ENCODE measurements around the gene RBM22. TPM values are rescaled to one million over a fixed set of nuclear protein-coding genes. Genes with fewer than 3 reads are reported as not detected.

RBM22 gene
- total RNA-seq, 4 donors from 2014 or later, result 20.8 to 31.3 (median 22.7) TPM

DNA sequence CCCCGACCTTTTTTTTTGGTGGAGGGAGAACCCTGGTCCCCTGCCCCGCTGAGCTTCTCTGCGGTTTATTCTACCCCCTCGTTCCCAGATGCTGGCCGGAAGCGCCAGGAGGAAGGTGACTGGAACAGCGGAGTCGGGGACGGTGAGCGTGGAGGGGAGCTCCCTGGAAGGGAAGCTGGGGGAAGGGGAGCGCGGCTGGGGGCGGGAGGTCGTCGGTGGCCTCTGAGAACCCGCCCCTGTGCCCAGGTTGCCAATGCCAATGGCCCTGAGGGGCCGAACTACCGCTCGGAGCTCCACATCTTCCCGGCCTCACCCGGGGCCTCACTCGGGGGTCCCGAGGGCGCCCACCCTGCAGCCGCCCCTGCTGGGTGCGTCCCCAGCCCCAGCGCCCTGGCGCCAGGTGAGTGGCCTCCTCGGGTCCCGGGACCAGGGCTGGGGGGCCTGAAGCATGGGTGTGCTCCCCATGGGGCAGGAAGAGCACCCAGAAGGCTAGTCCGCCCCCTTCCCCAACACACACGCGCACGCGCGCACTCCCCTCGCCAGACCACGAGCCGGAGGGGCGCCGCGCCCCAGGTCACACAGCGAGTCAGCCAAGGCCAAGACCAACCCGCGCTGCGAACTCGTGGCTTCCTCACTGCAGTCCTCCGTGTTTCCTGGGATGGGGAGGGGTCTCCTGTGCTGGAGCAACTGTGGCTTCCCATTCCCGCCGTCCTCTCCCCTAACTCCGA is 29.2 kb downstream of the RBM22 start:
- Histone ChIP-seq H3K4me3 (peak overlapping the region; percentile 54 to 69 (median 58)), H3K9me3 (no peaks in the 10 kb centered on the region), H3K36me3 (no peaks in the 10 kb centered on the region), H3K4me1 (peaks cover 26 to 35% (median 34%) of the 10 kb centered on the region in 4 donors), H3K27me3 (peaks cover 0 to 18% (median 9%) of the 10 kb centered on the region in 4 donors), H3K27ac (replicated peaks in 1 of 4) (peak overlapping the region in 2 of 4 donors; percentile 30 to 43)
- TF ChIP-seq POLR2A (IDR thresholded peaks at IDR 0.05; ENCODE audit: low read depth), result no peak
- TF ChIP-seq EP300 (IDR thresholded peaks at IDR 0.05), result no peak
- TF ChIP-seq POLR2AphosphoS5 (IDR thresholded peaks at IDR 0.05), result no peak
- TF ChIP-seq, protein P1, sequence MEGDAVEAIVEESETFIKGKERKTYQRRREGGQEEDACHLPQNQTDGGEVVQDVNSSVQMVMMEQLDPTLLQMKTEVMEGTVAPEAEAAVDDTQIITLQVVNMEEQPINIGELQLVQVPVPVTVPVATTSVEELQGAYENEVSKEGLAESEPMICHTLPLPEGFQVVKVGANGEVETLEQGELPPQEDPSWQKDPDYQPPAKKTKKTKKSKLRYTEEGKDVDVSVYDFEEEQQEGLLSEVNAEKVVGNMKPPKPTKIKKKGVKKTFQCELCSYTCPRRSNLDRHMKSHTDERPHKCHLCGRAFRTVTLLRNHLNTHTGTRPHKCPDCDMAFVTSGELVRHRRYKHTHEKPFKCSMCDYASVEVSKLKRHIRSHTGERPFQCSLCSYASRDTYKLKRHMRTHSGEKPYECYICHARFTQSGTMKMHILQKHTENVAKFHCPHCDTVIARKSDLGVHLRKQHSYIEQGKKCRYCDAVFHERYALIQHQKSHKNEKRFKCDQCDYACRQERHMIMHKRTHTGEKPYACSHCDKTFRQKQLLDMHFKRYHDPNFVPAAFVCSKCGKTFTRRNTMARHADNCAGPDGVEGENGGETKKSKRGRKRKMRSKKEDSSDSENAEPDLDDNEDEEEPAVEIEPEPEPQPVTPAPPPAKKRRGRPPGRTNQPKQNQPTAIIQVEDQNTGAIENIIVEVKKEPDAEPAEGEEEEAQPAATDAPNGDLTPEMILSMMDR (IDR thresholded peaks at IDR 0.05), result no peak
- intact Hi-C loops (cut with DNase I), result no loop called here
- no peak for DNase-seq (ENCODE audit: extremely low spot score)
- 6% methylated on average over 15 of the region's 51 CpGs for WGBS

DNA sequence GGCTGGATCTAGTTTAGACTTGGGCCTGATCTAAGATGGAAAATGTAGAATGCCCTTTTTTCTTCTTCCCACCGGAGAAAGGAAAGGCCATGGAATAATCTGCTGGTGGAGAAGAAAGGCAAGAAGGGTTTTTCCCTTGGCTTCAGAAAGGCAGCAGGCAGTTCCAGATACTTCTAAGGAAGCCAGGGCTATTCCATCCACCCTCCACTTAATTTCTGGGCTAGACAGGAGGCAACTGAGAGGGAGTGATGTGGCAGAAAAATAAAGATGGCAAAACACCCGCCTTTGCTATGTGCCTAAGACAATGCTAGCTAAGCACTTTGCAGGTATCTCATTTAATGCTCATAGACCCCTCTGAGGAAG is 29.9 kb downstream of the RBM22 start:
- no peaks in the 10 kb centered on the region for H3K9me3 ChIP-seq
- H3K4me1 ChIP-seq, result peaks cover 26 to 35% (median 34%) of the 10 kb centered on the region in 4 donors
- no peak for TF ChIP-seq POLR2AphosphoS5 (IDR thresholded peaks at IDR 0.05)
- TF ChIP-seq, protein P1 (IDR thresholded peaks at IDR 0.05), result no peak
- TF ChIP-seq EP300 (IDR thresholded peaks at IDR 0.05), result no peak
- no peak for TF ChIP-seq POLR2A (IDR thresholded peaks at IDR 0.05; ENCODE audit: low read depth)
- intact Hi-C loops (cut with DNase I), result no loop called here
- H3K27ac ChIP-seq (replicated peaks in 1 of 4), result no peak overlapping the region
- 70% methylated on average over 2 of the region's 2 CpGs for WGBS
- no peak overlapping the region for H3K4me3 ChIP-seq
- no peaks in the 10 kb centered on the region for H3K36me3 ChIP-seq
- DNase-seq (ENCODE audit: extremely low spot score), result no peak
- H3K27me3 ChIP-seq, result peaks cover 0 to 18% (median 9%) of the 10 kb centered on the region in 4 donors

DNA sequence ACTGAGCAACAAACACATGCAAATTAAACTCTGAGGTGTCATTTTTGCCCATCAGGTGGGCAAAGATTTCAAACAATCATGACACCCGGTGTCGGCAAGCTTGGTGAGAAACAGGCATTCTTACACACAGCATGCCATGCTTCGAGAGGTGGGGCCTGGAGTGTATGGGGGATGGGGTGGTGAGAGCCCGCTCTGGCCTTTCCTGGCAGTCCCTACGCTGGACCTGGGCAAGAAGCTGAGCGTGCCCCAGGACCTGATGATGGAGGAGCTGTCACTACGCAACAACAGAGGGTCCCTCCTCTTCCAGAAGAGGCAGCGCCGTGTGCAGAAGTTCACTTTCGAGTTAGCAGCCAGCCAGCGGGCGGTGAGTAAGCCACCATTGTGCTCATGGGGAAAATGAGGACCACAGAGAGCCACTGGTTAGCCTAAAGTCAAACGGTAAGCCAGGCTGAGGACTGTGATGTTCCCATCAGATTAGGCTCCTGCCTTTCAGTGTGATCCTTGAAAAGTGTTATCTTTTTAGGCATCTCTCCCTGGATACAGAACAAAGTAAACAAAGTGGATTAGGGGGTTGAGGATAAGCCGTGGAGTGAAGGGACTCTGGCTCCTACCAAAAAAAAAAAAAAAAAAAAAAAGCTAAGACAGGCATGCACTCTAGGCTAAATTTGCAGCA is 30.5 kb downstream of the RBM22 start:
- Histone ChIP-seq H3K9me3 (no peaks in the 10 kb centered on the region), H3K36me3 (no peaks in the 10 kb centered on the region), H3K4me1 (peaks cover 26 to 35% (median 34%) of the 10 kb centered on the region in 4 donors), H3K27me3 (peaks cover 0 to 18% (median 9%) of the 10 kb centered on the region in 4 donors), H3K27ac (replicated peaks in 1 of 4) (no peak overlapping the region), H3K4me3 (no peak overlapping the region)
- intact Hi-C loops (cut with DNase I), result no loop called here
- 91% methylated on average over 12 of the region's 14 CpGs for WGBS
- no peak for TF ChIP-seq POLR2A (IDR thresholded peaks at IDR 0.05; ENCODE audit: low read depth)
- TF ChIP-seq POLR2AphosphoS5 (IDR thresholded peaks at IDR 0.05), result no peak
- no peak for TF ChIP-seq EP300 (IDR thresholded peaks at IDR 0.05)
- TF ChIP-seq, protein P1 (IDR thresholded peaks at IDR 0.05), result no peak
- DNase-seq (ENCODE audit: extremely low spot score), result peak; percentile 53

DNA sequence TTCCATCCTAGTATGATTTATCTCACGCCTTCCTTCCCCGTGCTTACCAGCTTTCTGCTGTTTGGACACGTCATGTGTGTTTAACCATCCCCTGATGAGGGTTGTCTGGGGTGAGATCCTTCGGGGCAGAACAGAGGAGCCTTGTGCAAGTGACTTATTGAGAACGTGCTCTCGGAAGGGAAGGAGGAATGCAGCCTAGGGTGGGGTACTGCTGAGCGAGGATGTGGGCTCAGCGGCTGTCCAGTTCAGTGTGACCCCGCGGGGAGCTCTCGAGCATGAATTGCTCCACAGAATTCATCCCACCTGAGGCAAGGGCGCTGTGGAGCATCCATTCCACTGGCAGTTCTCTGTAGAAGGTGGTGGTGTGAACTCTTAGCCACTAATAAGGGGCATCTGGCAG is 35.8 kb downstream of the RBM22 start:
- H3K4me1 ChIP-seq, result peaks cover 6 to 15% (median 13%) of the 10 kb centered on the region in 4 donors
- 72% methylated on average over 12 of the region's 12 CpGs for WGBS
- H3K27ac ChIP-seq (replicated peaks in 1 of 4), result no peak overlapping the region
- H3K4me3 ChIP-seq, result no peak overlapping the region
- H3K27me3 ChIP-seq, result no peaks in the 10 kb centered on the region
- no peaks in the 10 kb centered on the region for H3K36me3 ChIP-seq
- DNase-seq (ENCODE audit: extremely low spot score), result no peak
- intact Hi-C loops (cut with DNase I), result no loop called here
- TF ChIP-seq POLR2AphosphoS5 (IDR thresholded peaks at IDR 0.05) (no peak), EP300 (IDR thresholded peaks at IDR 0.05) (no peak), POLR2A (IDR thresholded peaks at IDR 0.05; ENCODE audit: low read depth) (no peak)
- TF ChIP-seq, protein P1 (IDR thresholded peaks at IDR 0.05), result no peak
- H3K9me3 ChIP-seq, result no peaks in the 10 kb centered on the region

Data from esophagus muscularis mucosa (tissue), 4 donors.